IPS DF 19.7 (cell line): ENCODE results near the gene SUCLG2.

Experiments
- DNase-seq: peaks from one replicate; pipeline ENCODE4 v3.0.0-alpha.2; 2013; ENCODE audit warnings: low read depth, low spot score

SUCLG2 gene

GRCh38 chr3:67654099-67654843 lies at the start of gene SUCLG2:
Gene SUCLG2 (minus strand): TSS chr3:67654612. CDS start chr3:67654586, 26 bp downstream.
- no peak for DNase-seq

- no peak for DNase-seq
These were observed 46.2 kb upstream of the SUCLG2 start for GRCh38 chr3:67700596-67700995.

DNA sequence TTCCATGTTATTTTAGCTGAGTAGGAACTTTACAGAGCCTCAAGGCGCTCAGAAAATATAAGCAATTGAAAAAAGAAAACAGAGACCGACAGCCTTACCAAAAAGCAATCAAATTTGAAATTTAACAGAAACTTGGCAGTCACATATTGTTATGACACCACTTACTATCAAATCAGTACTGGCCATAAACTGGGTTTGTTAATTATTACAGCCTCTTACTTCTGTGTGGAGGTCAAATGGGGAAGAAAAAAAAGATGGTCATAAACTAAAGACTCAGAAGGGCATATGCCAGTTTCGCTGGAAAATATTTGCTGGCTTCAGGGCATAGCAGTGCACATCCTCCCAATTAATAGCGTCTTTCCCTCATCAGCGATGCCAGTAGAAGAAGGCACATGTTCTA lies 45.5 kb upstream of the SUCLG2 start:
- DNase-seq = no peak

GRCh38 chr3:67692621-67693020 lies 38.2 kb upstream of the SUCLG2 start:
- DNase-seq = no peak

- no peak for DNase-seq
These were observed 37.5 kb upstream of the SUCLG2 start for GRCh38 chr3:67691926-67692325.

DNA sequence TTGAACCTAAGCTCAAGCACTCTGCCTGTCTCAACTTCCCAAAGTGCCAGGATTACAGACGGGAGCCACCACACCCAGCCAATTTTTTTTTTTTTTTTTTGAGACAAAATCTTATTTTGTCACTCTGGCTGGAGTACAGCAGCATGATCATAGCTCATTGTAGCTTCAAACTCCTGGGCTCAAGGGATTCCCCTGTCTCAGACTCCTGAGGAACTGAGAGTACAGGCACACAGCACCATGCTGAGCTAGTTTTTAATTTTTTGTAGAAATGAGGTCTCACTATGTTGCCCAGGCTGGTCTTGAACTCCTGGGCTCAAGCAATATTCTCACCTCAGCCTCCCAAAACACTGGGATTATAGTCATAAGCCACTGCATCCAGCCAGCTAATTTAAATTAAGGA lies 36.8 kb upstream of the SUCLG2 start:
- no peak for DNase-seq

DNA sequence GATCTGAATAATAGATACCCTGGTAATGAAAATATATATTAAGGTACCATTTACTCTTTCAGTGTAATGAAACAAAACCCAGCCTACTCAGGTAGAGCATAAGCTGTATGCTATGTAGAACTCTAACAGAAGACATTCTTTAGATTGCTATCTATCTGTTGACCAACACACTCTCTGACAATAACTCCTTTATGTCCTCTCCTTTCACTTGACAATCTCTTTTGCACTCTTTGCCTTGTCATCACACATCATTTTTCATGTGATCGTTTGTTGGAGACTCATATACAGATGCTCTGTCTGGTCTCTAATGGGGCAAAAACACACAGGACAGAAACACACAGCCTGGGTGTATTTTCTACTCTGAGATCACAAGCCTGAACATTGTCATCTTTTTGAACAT lies 35.4 kb upstream of the SUCLG2 start:
- no peak for DNase-seq

GRCh38 chr3:67688231-67688630 lies 33.8 kb upstream of the SUCLG2 start:
- no peak for DNase-seq

DNA sequence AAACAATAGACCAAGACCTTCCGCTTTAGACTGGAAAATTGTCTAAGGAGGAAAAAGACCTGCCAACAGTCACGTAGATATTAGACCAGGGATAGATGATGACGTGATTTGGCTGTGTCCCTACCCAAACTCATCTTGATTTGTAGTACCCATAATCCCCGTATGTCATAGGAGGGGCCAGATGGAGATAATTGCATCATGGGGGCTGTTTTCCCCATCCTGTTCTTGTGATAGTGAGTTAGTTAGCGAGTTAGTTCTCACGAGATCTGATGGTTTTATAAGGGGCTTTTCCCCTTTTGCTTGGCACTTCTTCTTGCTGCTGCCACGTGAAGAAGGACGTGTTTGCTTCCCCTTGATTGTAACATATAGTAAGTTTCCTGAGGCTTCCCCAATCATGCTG lies 31.7 kb upstream of the SUCLG2 start:
- no peak for DNase-seq

GRCh38 chr3:67685499-67685898 lies 31.1 kb upstream of the SUCLG2 start:
- DNase-seq = no peak

DNA sequence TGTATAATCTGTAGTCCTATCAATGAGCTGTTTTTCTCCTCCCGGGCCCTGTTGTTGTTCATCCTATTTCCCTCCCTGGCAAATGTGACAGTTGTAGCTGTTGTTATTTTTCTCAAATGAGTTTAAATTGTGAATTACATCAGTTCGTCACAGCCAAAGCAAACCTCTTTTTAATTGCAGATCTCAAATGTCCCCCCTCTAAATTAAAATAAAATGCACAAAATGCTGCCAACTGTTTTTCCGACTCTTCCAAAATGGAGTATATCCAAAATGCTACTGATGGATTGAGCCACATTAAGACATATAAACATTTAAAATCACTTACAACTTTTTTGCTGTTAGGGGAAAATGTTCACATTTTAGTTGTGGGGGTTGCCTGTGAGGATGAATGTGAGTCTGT lies 29.8 kb upstream of the SUCLG2 start:
- DNase-seq = no peak

DNA sequence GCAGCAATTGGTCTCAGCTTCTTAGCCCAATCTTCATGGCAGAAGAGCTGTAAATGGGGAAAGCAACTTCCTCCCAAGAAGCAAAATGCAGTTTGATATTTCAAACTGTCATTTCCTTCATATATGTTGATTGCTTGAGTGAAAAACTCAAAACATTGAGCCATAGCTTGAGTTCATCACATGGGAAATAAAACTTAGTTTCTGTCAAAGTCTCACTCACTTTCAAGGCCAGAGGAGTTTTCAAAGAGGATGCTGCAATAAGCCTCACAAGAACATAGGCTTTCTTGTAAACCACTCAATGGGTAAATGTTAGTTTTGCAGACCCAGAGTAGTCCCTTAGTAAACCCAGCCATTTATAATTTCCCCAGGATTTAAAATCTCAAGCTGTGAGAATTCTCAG lies 29.1 kb upstream of the SUCLG2 start:
- DNase-seq = no peak

DNA sequence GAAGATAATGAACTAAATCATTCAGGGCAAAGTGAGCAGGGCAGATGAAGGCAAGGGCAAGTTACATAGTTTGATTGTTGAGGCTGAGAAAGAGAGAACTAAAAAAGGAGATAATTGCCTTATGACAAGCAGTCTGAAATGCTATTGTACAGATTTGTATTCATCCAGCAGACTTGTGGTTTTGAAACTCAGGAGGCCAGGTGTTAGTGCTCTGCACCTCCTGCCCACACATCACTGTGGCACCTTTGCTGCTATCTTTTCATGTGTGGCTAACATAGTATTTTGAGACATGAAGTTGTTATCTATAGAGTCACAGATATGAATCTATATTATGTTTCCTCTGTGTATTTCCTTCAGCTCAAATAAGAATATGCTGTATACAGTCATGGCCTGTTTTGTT lies 24.3 kb upstream of the SUCLG2 start:
- DNase-seq = no peak

DNA sequence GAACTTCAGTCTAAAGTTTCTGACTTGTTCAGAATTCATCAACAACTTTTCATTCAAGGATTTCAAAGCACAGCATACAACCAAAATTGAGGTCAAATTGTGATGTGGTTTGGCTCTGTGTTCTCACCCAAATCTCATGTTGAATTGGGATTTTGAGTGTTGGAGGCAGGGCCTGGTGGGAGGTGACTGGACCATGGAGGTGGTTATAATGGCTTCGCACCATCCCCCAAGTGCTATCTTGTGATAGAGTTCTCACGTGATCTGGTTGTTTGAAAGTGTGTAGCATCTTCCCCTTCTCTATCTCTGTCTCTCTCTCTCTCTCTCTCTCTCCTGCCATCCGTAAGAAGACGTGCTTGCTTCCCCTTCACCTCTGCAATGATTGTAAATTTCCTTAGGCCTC lies 19.6 kb upstream of the SUCLG2 start:
- no peak for DNase-seq

GRCh38 chr3:67662733-67663132 lies 8.3 kb upstream of the SUCLG2 start:
- no peak for DNase-seq

DNA sequence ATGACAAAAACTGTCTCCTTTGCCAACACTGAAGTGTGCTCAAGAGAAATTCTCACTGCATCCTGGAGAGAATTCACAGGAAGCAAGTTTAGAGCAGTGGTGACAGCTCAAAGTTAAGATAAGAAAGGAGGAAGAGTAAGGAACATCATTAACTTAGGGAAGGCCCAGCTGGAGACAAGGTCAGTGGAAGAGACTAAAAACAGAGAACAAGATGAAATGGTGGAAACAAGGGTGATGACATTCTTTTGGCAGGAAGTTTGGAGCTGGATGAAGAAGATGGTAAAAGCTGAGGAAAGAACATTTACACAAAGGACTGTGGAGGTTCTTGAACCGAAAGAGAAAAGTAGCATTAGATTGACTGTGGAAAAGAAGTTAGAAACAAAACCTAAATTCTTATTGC lies 6.7 kb upstream of the SUCLG2 start:
- DNase-seq = no peak

DNA sequence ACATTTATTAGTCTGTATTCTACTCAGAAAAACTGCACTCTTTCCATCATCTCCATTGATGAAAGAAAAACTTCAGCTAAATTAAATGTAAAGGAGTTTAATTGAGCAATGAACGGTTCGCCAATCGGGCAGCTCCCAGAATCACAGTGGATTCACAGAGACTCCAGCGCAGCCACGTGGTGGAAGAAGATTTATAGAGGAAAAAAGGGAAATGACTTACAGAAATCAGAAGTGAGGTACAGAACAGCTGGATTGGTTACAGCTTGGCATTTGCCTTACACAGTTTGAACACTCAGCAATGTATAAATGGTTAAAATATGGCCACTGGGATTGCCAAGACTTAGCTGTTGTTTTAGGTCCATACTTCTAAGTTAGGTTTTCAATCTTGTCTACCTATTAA lies 2.8 kb upstream of the SUCLG2 start:
- DNase-seq = no peak

GRCh38 chr3:67656614-67657013 lies 2.2 kb upstream of the SUCLG2 start:
- DNase-seq = no peak

- DNase-seq = no peak
These were observed 1.1 kb upstream of the SUCLG2 start for GRCh38 chr3:67655364-67656121.

GRCh38 chr3:67654844-67655177 lies 399 bp upstream of the SUCLG2 start:
- DNase-seq = no peak

DNA sequence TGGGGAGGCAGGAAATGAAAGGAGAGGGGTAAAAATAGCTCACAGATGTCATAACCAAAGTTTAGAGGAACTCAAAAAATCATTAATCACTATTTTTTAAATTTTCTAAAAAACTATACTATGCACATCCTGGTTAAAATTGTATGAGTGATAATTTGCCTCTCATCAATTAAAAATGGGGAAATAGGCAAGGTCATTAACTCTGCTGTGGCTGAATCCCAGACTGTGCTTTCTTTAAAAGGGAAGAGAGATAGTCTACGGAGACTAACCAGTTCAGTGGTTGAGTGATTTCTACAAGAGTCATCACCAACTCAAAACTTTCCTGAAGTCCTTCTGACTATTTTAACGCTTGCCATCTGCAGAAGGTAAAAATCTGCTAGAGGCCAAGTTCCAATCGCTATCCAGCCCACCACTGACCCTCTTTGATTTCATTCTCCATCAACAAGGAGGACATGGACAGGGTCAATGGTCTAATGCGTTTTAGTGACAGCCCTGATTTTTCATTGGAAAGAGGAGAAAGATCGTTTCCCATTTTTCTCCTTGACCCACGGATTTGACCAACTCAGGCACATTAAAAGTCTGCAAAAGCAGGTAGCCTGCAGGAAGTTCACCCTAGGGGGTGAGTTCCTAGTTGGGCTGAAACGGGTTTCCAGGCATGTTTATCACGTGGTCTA lies 850 bp downstream of the SUCLG2 start:
- no peak for DNase-seq

- no peak for DNase-seq
These were observed 4.3 kb downstream of the SUCLG2 start for GRCh38 chr3:67650084-67650483.

DNA sequence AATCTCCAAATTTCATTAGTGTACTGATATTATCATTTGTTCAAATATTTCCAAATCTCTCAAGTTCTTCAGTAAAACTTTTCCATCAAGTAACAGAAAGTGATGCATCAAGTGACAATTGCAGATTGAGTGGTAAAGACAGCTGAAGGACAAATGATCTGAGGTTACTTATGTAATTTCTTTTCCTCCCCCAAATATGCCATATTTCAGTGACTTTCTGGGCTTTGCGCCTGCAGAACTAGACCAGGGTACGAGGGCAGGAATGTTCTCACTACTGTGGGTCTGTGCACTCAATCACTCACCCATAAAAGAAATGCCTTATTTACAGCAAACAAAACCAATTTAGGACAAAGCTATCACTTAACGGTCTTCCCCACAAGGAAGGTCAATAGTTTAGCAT lies 4.7 kb downstream of the SUCLG2 start:
- no peak for DNase-seq
